MCF 10A (cell line): ENCODE measurements around the gene ZWILCH. TPM values are rescaled to one million over a fixed set of nuclear protein-coding genes. Genes with fewer than 3 reads are reported as not detected.

ENCODE experiments used
- BruUV-seq: library from RNA; stranded (reverse); fragments of 400-500 nt; replicated peaks from 2 replicates; lab custom pipeline; 2021; lab: Mats Ljungman, UMichigan
- CTCF ChIA-PET: fragments of 300-600 bp; sonication (Branson Sonifier 250); formaldehyde crosslinking; extraction: SDS; loops from one replicate; lab custom pipeline; 2021; ENCODE audit warnings: antibody characterized with exemption, inconsistent platforms; lab: Yijun Ruan, JAX
- POLR2A ChIA-PET: fragments of 300-600, 350-650 bp; sonication (Branson Sonifier 250); formaldehyde crosslinking; extraction: SDS; loops from one replicate; lab custom pipeline; 2020; ENCODE audit warnings: antibody characterized with exemption, inconsistent platforms; lab: Yijun Ruan, JAX
- DNase-seq: peaks from one replicate; pipeline ENCODE4 v3.0.0-alpha.2; 2018; ENCODE audit not compliant: unreplicated experiment
- H3K27ac Mint-ChIP-seq: one replicate; pipeline ENCODE4 v1.8.0; 2022; ENCODE audit warnings: mild to moderate bottlenecking, low read depth, mixed read lengths; ENCODE audit not compliant: unreplicated experiment
- H3K27me3 Mint-ChIP-seq: one replicate; pipeline ENCODE4 v1.8.0; 2022; ENCODE audit warnings: mixed read lengths; ENCODE audit not compliant: insufficient read depth, unreplicated experiment
- H3K36me3 Mint-ChIP-seq: one replicate; pipeline ENCODE4 v1.8.0; 2022; ENCODE audit warnings: mild to moderate bottlenecking, moderate library complexity, mixed read lengths; ENCODE audit not compliant: insufficient read depth, unreplicated experiment
- H3K4me1 Mint-ChIP-seq: one replicate; pipeline ENCODE4 v1.8.0; 2022; ENCODE audit warnings: mixed read lengths; ENCODE audit not compliant: insufficient read depth, unreplicated experiment
- H3K4me3 Mint-ChIP-seq: one replicate; pipeline ENCODE4 v1.8.0; 2022; ENCODE audit warnings: mild to moderate bottlenecking, moderate library complexity, mixed read lengths; ENCODE audit not compliant: unreplicated experiment
- H3K9me3 Mint-ChIP-seq: one replicate; pipeline ENCODE4 v1.8.0; 2022; ENCODE audit warnings: mixed read lengths; ENCODE audit not compliant: unreplicated experiment
- intact Hi-C: fragments of 100-400 bp; cut with micrococcal nuclease; formaldehyde crosslinking; loops from 2 replicates; pipeline ENCODE4 v1.14.1; 2022
- total RNA-seq: library from RNA; stranded (reverse); gene quantifications from 2 replicates; pipeline ENCODE4 v1.2.3, GENCODE V29; 2022
- TF ChIP-seq, protein P1 (sequence below): fragments of 200-600 bp; IDR thresholded peaks from one replicate; pipeline ENCODE4 v1.8.0; 2022; ENCODE audit warnings: antibody characterized with exemption, mild to moderate bottlenecking; ENCODE audit not compliant: unreplicated experiment

The ZWILCH gene
- total RNA-seq, 1 experiment from 2014 or later = 27.4 TPM

GRCh38 chr15:66574596-66574950 lies 69.4 kb downstream of the ZWILCH start:
- no peaks in the 10 kb centered on the region for H3K27me3 Mint-ChIP-seq
- no TSS peak for BruUV-seq
- no peak overlapping the region for H3K27ac Mint-ChIP-seq
- ChIA-PET POLR2A (interaction anchor here (1.0 kb wide), 1 partner anchor 68 kb away, joined by 4 read pairs; no protein-coding TSS in a partner anchor), CTCF (interaction anchor here (1.3 to 3.3 kb wide), 2 partner anchors 8 to 11 kb away, joined by 3 to 15 read pairs; partner anchors contain the start of gene LCTL)
- intact Hi-C loops = no loop called here
- H3K4me3 Mint-ChIP-seq = no peak overlapping the region
- DNase-seq = no peak
- H3K9me3 Mint-ChIP-seq = no peaks in the 10 kb centered on the region
- TF ChIP-seq, protein P1, sequence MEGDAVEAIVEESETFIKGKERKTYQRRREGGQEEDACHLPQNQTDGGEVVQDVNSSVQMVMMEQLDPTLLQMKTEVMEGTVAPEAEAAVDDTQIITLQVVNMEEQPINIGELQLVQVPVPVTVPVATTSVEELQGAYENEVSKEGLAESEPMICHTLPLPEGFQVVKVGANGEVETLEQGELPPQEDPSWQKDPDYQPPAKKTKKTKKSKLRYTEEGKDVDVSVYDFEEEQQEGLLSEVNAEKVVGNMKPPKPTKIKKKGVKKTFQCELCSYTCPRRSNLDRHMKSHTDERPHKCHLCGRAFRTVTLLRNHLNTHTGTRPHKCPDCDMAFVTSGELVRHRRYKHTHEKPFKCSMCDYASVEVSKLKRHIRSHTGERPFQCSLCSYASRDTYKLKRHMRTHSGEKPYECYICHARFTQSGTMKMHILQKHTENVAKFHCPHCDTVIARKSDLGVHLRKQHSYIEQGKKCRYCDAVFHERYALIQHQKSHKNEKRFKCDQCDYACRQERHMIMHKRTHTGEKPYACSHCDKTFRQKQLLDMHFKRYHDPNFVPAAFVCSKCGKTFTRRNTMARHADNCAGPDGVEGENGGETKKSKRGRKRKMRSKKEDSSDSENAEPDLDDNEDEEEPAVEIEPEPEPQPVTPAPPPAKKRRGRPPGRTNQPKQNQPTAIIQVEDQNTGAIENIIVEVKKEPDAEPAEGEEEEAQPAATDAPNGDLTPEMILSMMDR = no peak
- no peaks in the 10 kb centered on the region for H3K4me1 Mint-ChIP-seq
- no peaks in the 10 kb centered on the region for H3K36me3 Mint-ChIP-seq

GRCh38 chr15:66578286-66578875 lies 73.3 kb downstream of the ZWILCH start:
- BruUV-seq = no TSS peak
- TF ChIP-seq, protein P1 = no peak
- ChIA-PET CTCF (interaction anchor here (0.7 kb wide), 1 partner anchor 10 kb away, joined by 4 read pairs; no protein-coding TSS in a partner anchor), POLR2A (no interaction called here)
- Mint-ChIP-seq H3K27ac (no peak overlapping the region), H3K36me3 (no peaks in the 10 kb centered on the region), H3K27me3 (no peaks in the 10 kb centered on the region), H3K4me1 (no peaks in the 10 kb centered on the region), H3K4me3 (no peak overlapping the region), H3K9me3 (no peaks in the 10 kb centered on the region)
- intact Hi-C loops = no loop called here
- peak; percentile 22 for DNase-seq

DNA sequence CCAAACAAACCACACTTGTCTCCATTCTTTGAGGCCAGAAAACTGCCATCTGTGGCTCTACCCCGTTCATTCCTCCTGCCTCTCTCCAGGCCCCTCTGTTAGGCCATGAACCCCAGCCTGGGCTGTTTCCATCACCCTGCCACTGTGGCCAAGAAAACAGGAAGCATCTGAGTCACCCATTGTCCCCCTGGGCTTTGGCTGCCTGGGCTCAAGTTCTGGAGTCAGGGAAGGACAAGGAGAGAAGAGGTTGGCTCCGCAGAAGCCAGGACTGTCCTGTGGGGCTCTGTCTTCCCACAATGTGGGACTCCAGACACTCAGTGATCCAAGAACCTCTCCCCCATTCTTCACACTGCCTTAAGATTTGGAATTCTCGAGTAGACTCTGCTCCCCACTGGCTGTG lies 75.5 kb downstream of the ZWILCH start:
- Mint-ChIP-seq H3K4me1 (no peaks in the 10 kb centered on the region), H3K4me3 (no peak overlapping the region), H3K9me3 (no peaks in the 10 kb centered on the region), H3K27me3 (no peaks in the 10 kb centered on the region), H3K36me3 (no peaks in the 10 kb centered on the region), H3K27ac (no peak overlapping the region)
- intact Hi-C loops = no loop called here
- CTCF ChIA-PET = no interaction called here
- no peak for DNase-seq
- TF ChIP-seq, protein P1 = no peak
- no TSS peak for BruUV-seq
- POLR2A ChIA-PET = interaction anchor here (0.6 kb wide), 1 partner anchor 97 kb away, joined by 3 read pairs; no protein-coding TSS in a partner anchor

- CTCF ChIA-PET = interaction anchor here (1.3 kb wide), 1 partner anchor 16 kb away, joined by 5 read pairs; the partner anchor contains the start of gene LCTL
These were observed 76.9 kb downstream of the ZWILCH start for GRCh38 chr15:66581972-66582537.

More at GRCh38 chr15:66581972-66582537, 76.9 kb downstream of the ZWILCH start:
- TF ChIP-seq, protein P1 = no peak
- Mint-ChIP-seq H3K36me3 (no peaks in the 10 kb centered on the region), H3K27ac (no peak overlapping the region), H3K4me3 (no peak overlapping the region), H3K9me3 (no peaks in the 10 kb centered on the region), H3K27me3 (peaks cover 6% of the 10 kb centered on the region), H3K4me1 (no peaks in the 10 kb centered on the region)
- intact Hi-C loops = no loop called here
- no peak for DNase-seq
- POLR2A ChIA-PET = no interaction called here
- no TSS peak for BruUV-seq
